HG02642 (cell line): Measurements from ENCODE around the gene USP49.

ENCODE experiments used
- ATAC-seq: cut with Tn5 transposase; IDR thresholded peaks from one replicate; pipeline ENCODE4 v1.9.1; 2021; ENCODE audit warnings: mild to moderate bottlenecking; ENCODE audit not compliant: unreplicated experiment, poor library complexity

The USP49 gene

GRCh38 chr6:41763470-41763869 lies 131.7 kb downstream of the USP49 start:
- no peak for ATAC-seq

- ATAC-seq: no peak
These were observed 135.1 kb downstream of the USP49 start for GRCh38 chr6:41759905-41760579.

- ATAC-seq: no peak
These were observed 135.9 kb downstream of the USP49 start for GRCh38 chr6:41759106-41759904.

GRCh38 chr6:41758641-41759035 lies 136.5 kb downstream of the USP49 start:
- no peak for ATAC-seq

GRCh38 chr6:41757931-41758640 lies 137.1 kb downstream of the USP49 start:
- ATAC-seq: no peak

- ATAC-seq: no peak
These were observed 137.9 kb downstream of the USP49 start for GRCh38 chr6:41757271-41757670.

GRCh38 chr6:41756354-41756753 lies 138.8 kb downstream of the USP49 start:
- no peak for ATAC-seq

GRCh38 chr6:41755895-41756294 lies 139.3 kb downstream of the USP49 start:
- no peak for ATAC-seq

- no peak for ATAC-seq
These were observed 144.8 kb downstream of the USP49 start for GRCh38 chr6:41750374-41750773.

GRCh38 chr6:41748542-41748941 lies 146.6 kb downstream of the USP49 start:
- ATAC-seq: no peak

GRCh38 chr6:41748102-41748477 lies 147.1 kb downstream of the USP49 start:
- ATAC-seq: no peak

GRCh38 chr6:41747256-41748101 lies 147.7 kb downstream of the USP49 start, which contains the start of gene PGC:
Gene PGC, minus strand, starts transcription at chr6:41747397. Its CDS starts 63 bp downstream, at chr6:41747334.
- no peak for ATAC-seq

- no peak for ATAC-seq
These were observed 149.1 kb downstream of the USP49 start for GRCh38 chr6:41746107-41746506.

- no peak for ATAC-seq
These were observed 150.9 kb downstream of the USP49 start for GRCh38 chr6:41744236-41744787.

GRCh38 chr6:41743406-41744235 lies 151.6 kb downstream of the USP49 start:
- no peak for ATAC-seq

GRCh38 chr6:41741625-41742490 lies 153.3 kb downstream of the USP49 start:
- ATAC-seq: no peak

- ATAC-seq: no peak
These were observed 154.6 kb downstream of the USP49 start for GRCh38 chr6:41740366-41741162.
